ENCODE data around the gene MEP1A.

- TF ChIP-seq CTCF (IDR thresholded peaks at IDR 0.05) (no peak), POLR2AphosphoS5 (IDR thresholded peaks at IDR 0.05) (no peak), EP300 (IDR thresholded peaks at IDR 0.05) (no peak), POLR2A (IDR thresholded peaks at IDR 0.05) (no peak)
Observed at GRCh38 chr6:46772016-46772415, 21.2 kb upstream of the MEP1A start.
